ENCODE measurements around the gene METTL1.
"Not testable (repeated sequence)": the region's sequence is repeated elsewhere in the genome, so short reads cannot be mapped to it uniquely, and the experiment has no call there.

METTL1 gene

GRCh38 chr12:57774634-57775033 is 2.7 kb upstream of the METTL1 start:
- H4K91ac ChIP-seq (ENCODE audit: low read length); H2BK5ac ChIP-seq (ENCODE audit: low read depth, low read length, poor library complexity, severe bottlenecking); H2BK15ac ChIP-seq (ENCODE audit: low read depth, poor library complexity, severe bottlenecking); H2AFZ ChIP-seq (ENCODE audit: low read depth, low read length); H2AK5ac ChIP-seq (ENCODE audit: low read length, severe bottlenecking); H3K27ac ChIP-seq (ENCODE audit: low read length, poor library complexity, severe bottlenecking); H3K4ac ChIP-seq (ENCODE audit: low read depth in 1 of 2, low read length in 2 of 2); H3K14ac ChIP-seq (ENCODE audit: low read length in 2 of 2); H4K8ac ChIP-seq (ENCODE audit: low read length); DNase-seq; H3K9ac ChIP-seq (ENCODE audit: low read length); H2BK120ac ChIP-seq (ENCODE audit: low read depth, low read length); H3K4me3 ChIP-seq (ENCODE audit: insufficient read depth in 1 of 2, low read depth in 1 of 2, low read length in 2 of 2); H3K27me3 ChIP-seq (ENCODE audit: control insufficient read depth in 1 of 2, insufficient read depth in 1 of 2, low read length in 2 of 2); H3K9me3 ChIP-seq (ENCODE audit: control insufficient read depth, low read length); H2BK12ac ChIP-seq (ENCODE audit: low read length in 2 of 2); H3K4me2 ChIP-seq (ENCODE audit: low read length, poor library complexity, severe bottlenecking); H3K23ac ChIP-seq (ENCODE audit: low read length in 2 of 2); H3K18ac ChIP-seq (ENCODE audit: low read depth in 1 of 2, low read length in 2 of 2): not testable (repeated sequence)
- peaks cover 14% of the 10 kb centered on the region for H3K79me1 ChIP-seq (replicated peaks; ENCODE audit: low read length, poor library complexity, severe bottlenecking)
- H3K36me3 ChIP-seq (ENCODE audit: control insufficient read depth in 1 of 2, insufficient read depth in 2 of 2, low read depth in 1 of 2, low read length in 2 of 2), result peaks cover 11 to 42% of the 10 kb centered on the region in 2 experiments
- WGBS, result 99% methylated on average over 9 of the region's 11 CpGs
- H3K4me1 ChIP-seq (ENCODE audit: control insufficient read depth, insufficient read depth, low read depth, low read length), result peaks cover 12% of the 10 kb centered on the region

- H3K27ac ChIP-seq (ENCODE audit: low read length, poor library complexity, severe bottlenecking), result peak within 1 kb of the TSS; percentile 89
- H2AK5ac ChIP-seq (ENCODE audit: low read length, severe bottlenecking), result no peak within 1 kb of the TSS
- H3K79me1 ChIP-seq (replicated peaks; ENCODE audit: low read length, poor library complexity, severe bottlenecking), result peaks cover 15% of the 10 kb centered on the region
- peak within 1 kb of the TSS; percentile 95 for H3K9ac ChIP-seq (ENCODE audit: low read length)
- 1% methylated on average over 59 of the region's 67 CpGs for WGBS
- no peak within 1 kb of the TSS for H2BK120ac ChIP-seq (ENCODE audit: low read depth, low read length)
- H2BK15ac ChIP-seq (ENCODE audit: low read depth, poor library complexity, severe bottlenecking), result peak within 1 kb of the TSS; percentile 30
- H3K4me1 ChIP-seq (ENCODE audit: control insufficient read depth, insufficient read depth, low read depth, low read length), result peaks cover 12% of the 10 kb centered on the region
- DNase-seq, result peak; percentile 79
- peak within 1 kb of the TSS; percentile 68 to 99 for H3K18ac ChIP-seq (ENCODE audit: low read depth in 1 of 2, low read length in 2 of 2)
- peak within 1 kb of the TSS; percentile 91 for H4K91ac ChIP-seq (ENCODE audit: low read length)
- no peaks in the 10 kb centered on the region for H3K9me3 ChIP-seq (ENCODE audit: control insufficient read depth, low read length)
- H3K27me3 ChIP-seq (ENCODE audit: control insufficient read depth in 1 of 2, insufficient read depth in 1 of 2, low read length in 2 of 2), result peaks cover 0 to 2% of the 10 kb centered on the region in 2 experiments
- H3K4ac ChIP-seq (ENCODE audit: low read depth in 1 of 2, low read length in 2 of 2), result peak within 1 kb of the TSS; percentile 39 to 97
- peak within 1 kb of the TSS; percentile 99 for H3K4me2 ChIP-seq (ENCODE audit: low read length, poor library complexity, severe bottlenecking)
- H2BK12ac ChIP-seq (ENCODE audit: low read length in 2 of 2), result peak within 1 kb of the TSS; percentile 23 to 91
- H2BK5ac ChIP-seq (ENCODE audit: low read depth, low read length, poor library complexity, severe bottlenecking), result no peak within 1 kb of the TSS
- peaks cover 25 to 56% of the 10 kb centered on the region in 2 experiments for H3K36me3 ChIP-seq (ENCODE audit: control insufficient read depth in 1 of 2, insufficient read depth in 2 of 2, low read depth in 1 of 2, low read length in 2 of 2)
- H3K4me3 ChIP-seq (ENCODE audit: insufficient read depth in 1 of 2, low read depth in 1 of 2, low read length in 2 of 2), result peak within 1 kb of the TSS; percentile 70 to 98
- peak within 1 kb of the TSS; percentile 74 for H2AFZ ChIP-seq (ENCODE audit: low read depth, low read length)
- H4K8ac ChIP-seq (ENCODE audit: low read length), result peak within 1 kb of the TSS; percentile 73
- H3K14ac ChIP-seq (ENCODE audit: low read length in 2 of 2), result peak within 1 kb of the TSS in 1 of 2 experiments; percentile 46
- H3K23ac ChIP-seq (ENCODE audit: low read length in 2 of 2), result peak within 1 kb of the TSS in 1 of 2 experiments; percentile 23
These were observed 771 bp upstream of the METTL1 start, which contains the start of gene EEF1AKMT3 for GRCh38 chr12:57772429-57773322. Gene EEF1AKMT3, plus strand, starts transcription at chr12:57772614. Its CDS starts 111 bp downstream, at chr12:57772725.

DNA sequence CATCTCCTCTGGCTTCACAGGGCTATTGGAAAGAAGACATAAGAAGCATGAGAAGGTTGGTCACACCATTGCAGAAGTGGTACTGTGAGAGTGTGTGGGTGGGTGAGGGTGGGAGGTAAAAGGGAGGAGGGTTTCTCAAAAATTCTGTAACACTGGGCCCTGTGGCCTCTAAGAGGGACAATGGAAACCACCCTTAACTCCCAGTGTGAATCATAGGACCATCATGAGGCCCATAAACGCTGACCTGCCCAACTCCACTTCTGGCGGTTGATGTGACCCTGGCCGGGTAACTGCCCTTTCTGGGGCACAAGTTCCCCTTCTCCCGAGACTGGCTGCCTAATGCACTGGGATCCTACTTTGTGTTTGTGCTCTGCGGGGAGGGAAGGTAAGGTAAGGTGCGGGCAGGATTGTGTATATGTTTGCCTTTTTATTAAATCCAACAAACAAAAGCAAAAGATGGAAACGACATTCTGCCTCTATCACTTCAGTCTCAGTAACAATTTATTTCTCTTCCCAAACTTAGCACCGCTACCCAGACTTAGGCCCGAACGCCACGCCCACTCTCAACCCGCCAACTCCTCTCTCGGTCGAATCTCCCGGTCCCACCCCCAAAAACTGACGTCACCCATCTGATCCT is 551 bp downstream of the METTL1 start:
- H3K14ac ChIP-seq (ENCODE audit: low read length in 2 of 2), result no peak overlapping the region
- H3K9ac ChIP-seq (ENCODE audit: low read length), result peak overlapping the region; percentile 95
- peaks cover 25 to 47% of the 10 kb centered on the region in 2 experiments for H3K36me3 ChIP-seq (ENCODE audit: control insufficient read depth in 1 of 2, insufficient read depth in 2 of 2, low read depth in 1 of 2, low read length in 2 of 2)
- peaks cover 15% of the 10 kb centered on the region for H3K79me1 ChIP-seq (replicated peaks; ENCODE audit: low read length, poor library complexity, severe bottlenecking)
- WGBS, result 2% methylated on average over 14 of the region's 16 CpGs
- no peak overlapping the region for H2BK15ac ChIP-seq (ENCODE audit: low read depth, poor library complexity, severe bottlenecking)
- peak overlapping the region; percentile 99 for H3K4me2 ChIP-seq (ENCODE audit: low read length, poor library complexity, severe bottlenecking)
- peak overlapping the region; percentile 70 to 98 for H3K4me3 ChIP-seq (ENCODE audit: insufficient read depth in 1 of 2, low read depth in 1 of 2, low read length in 2 of 2)
- no peak overlapping the region for H2AK5ac ChIP-seq (ENCODE audit: low read length, severe bottlenecking)
- H3K23ac ChIP-seq (ENCODE audit: low read length in 2 of 2), result peak overlapping the region in 1 of 2 experiments; percentile 14
- no peak overlapping the region for H3K4ac ChIP-seq (ENCODE audit: low read depth in 1 of 2, low read length in 2 of 2)
- H2BK120ac ChIP-seq (ENCODE audit: low read depth, low read length), result no peak overlapping the region
- no peak overlapping the region for H4K91ac ChIP-seq (ENCODE audit: low read length)
- H3K4me1 ChIP-seq (ENCODE audit: control insufficient read depth, insufficient read depth, low read depth, low read length), result peaks cover 19% of the 10 kb centered on the region
- no peak overlapping the region for H2BK12ac ChIP-seq (ENCODE audit: low read length in 2 of 2)
- H4K8ac ChIP-seq (ENCODE audit: low read length), result peak overlapping the region; percentile 62
- peak overlapping the region; percentile 67 for H3K27ac ChIP-seq (ENCODE audit: low read length, poor library complexity, severe bottlenecking)
- H2AFZ ChIP-seq (ENCODE audit: low read depth, low read length), result peak overlapping the region; percentile 74
- H3K27me3 ChIP-seq (ENCODE audit: control insufficient read depth in 1 of 2, insufficient read depth in 1 of 2, low read length in 2 of 2), result peaks cover 13 to 15% of the 10 kb centered on the region in 2 experiments
- no peaks in the 10 kb centered on the region for H3K9me3 ChIP-seq (ENCODE audit: control insufficient read depth, low read length)
- DNase-seq, result peak; percentile 94
- H3K18ac ChIP-seq (ENCODE audit: low read depth in 1 of 2, low read length in 2 of 2), result peak overlapping the region in 1 of 2 experiments; percentile 61
- H2BK5ac ChIP-seq (ENCODE audit: low read depth, low read length, poor library complexity, severe bottlenecking), result no peak overlapping the region

GRCh38 chr12:57770734-57771133 is 1.2 kb downstream of the METTL1 start:
- no peaks in the 10 kb centered on the region for H3K9me3 ChIP-seq (ENCODE audit: control insufficient read depth, low read length)
- H3K4me3 ChIP-seq (ENCODE audit: insufficient read depth in 1 of 2, low read depth in 1 of 2, low read length in 2 of 2), result peak overlapping the region in 1 of 2 experiments; percentile 98
- no peak overlapping the region for H3K4me2 ChIP-seq (ENCODE audit: low read length, poor library complexity, severe bottlenecking)
- no peak overlapping the region for H4K8ac ChIP-seq (ENCODE audit: low read length)
- H3K27ac ChIP-seq (ENCODE audit: low read length, poor library complexity, severe bottlenecking), result no peak overlapping the region
- H3K23ac ChIP-seq (ENCODE audit: low read length in 2 of 2), result no peak overlapping the region
- no peak overlapping the region for H3K4ac ChIP-seq (ENCODE audit: low read depth in 1 of 2, low read length in 2 of 2)
- H3K9ac ChIP-seq (ENCODE audit: low read length), result peak overlapping the region; percentile 95
- H2AK5ac ChIP-seq (ENCODE audit: low read length, severe bottlenecking), result no peak overlapping the region
- H2BK15ac ChIP-seq (ENCODE audit: low read depth, poor library complexity, severe bottlenecking), result no peak overlapping the region
- H3K4me1 ChIP-seq (ENCODE audit: control insufficient read depth, insufficient read depth, low read depth, low read length), result peaks cover 23% of the 10 kb centered on the region
- H2BK12ac ChIP-seq (ENCODE audit: low read length in 2 of 2), result no peak overlapping the region
- H3K14ac ChIP-seq (ENCODE audit: low read length in 2 of 2), result no peak overlapping the region
- peaks cover 25 to 41% of the 10 kb centered on the region in 2 experiments for H3K36me3 ChIP-seq (ENCODE audit: control insufficient read depth in 1 of 2, insufficient read depth in 2 of 2, low read depth in 1 of 2, low read length in 2 of 2)
- H3K18ac ChIP-seq (ENCODE audit: low read depth in 1 of 2, low read length in 2 of 2), result no peak overlapping the region
- WGBS, result 80% methylated on average over 4 of the region's 4 CpGs
- H3K27me3 ChIP-seq (ENCODE audit: control insufficient read depth in 1 of 2, insufficient read depth in 1 of 2, low read length in 2 of 2), result peaks cover 19 to 21% of the 10 kb centered on the region in 2 experiments
- no peak overlapping the region for H4K91ac ChIP-seq (ENCODE audit: low read length)
- H2AFZ ChIP-seq (ENCODE audit: low read depth, low read length), result no peak overlapping the region
- H2BK5ac ChIP-seq (ENCODE audit: low read depth, low read length, poor library complexity, severe bottlenecking), result no peak overlapping the region
- H2BK120ac ChIP-seq (ENCODE audit: low read depth, low read length), result no peak overlapping the region
- H3K79me1 ChIP-seq (replicated peaks; ENCODE audit: low read length, poor library complexity, severe bottlenecking), result peaks cover 15% of the 10 kb centered on the region
- no peak for DNase-seq

All from mesenchymal stem cell (in vitro differentiated cells and primary cell).